Activated CD8-positive, alpha-beta memory T cell treated with anti-CD3 and anti-CD28 coated beads, Interleukin-2, amount 10 ng/mL, durations not matched to agents 7 days and 5 days (primary cell): ENCODE results near the gene ZNF48. TPM values are rescaled to one million over a fixed set of nuclear protein-coding genes. Genes with fewer than 3 reads are reported as not detected.
"Not testable (repeated sequence)": the region's sequence is repeated elsewhere in the genome, so short reads cannot be mapped to it uniquely, and the experiment has no call there.

Experiments
- ATAC-seq: fragments of 150-1000 bp; cut with Tn5 transposase; one replicate; pipeline ENCODE4 v1.10.0; 2021; ENCODE audit warnings: moderate library complexity
- CTCF ChIA-PET: fragments of 350-600 bp; sonication (Branson Sonifier 250); formaldehyde crosslinking; loops from one replicate; lab custom pipeline; 2021; ENCODE audit warnings: antibody characterized with exemption; lab: Charles Lee
- DNase-seq: peaks from one replicate; pipeline ENCODE4 v3.0.0-alpha.2; 2020
- H3K27ac Mint-ChIP-seq: one replicate; pipeline ENCODE4 v1.8.0; 2021; ENCODE audit warnings: mild to moderate bottlenecking, mixed read lengths
- H3K27me3 Mint-ChIP-seq: one replicate; pipeline ENCODE4 v1.8.0; 2021; ENCODE audit warnings: mixed read lengths
- H3K36me3 Mint-ChIP-seq: one replicate; pipeline ENCODE4 v1.8.0; 2021; ENCODE audit warnings: mild to moderate bottlenecking, mixed read lengths
- H3K4me1 Mint-ChIP-seq: one replicate; pipeline ENCODE4 v1.8.0; 2021; ENCODE audit warnings: mixed read lengths
- H3K4me3 Mint-ChIP-seq: one replicate; pipeline ENCODE4 v1.8.0; 2021; ENCODE audit warnings: mild to moderate bottlenecking, moderate library complexity, mixed read lengths
- H3K9me3 Mint-ChIP-seq: one replicate; pipeline ENCODE4 v1.8.0; 2022; ENCODE audit warnings: low read depth, mixed read lengths
- total RNA-seq, 2 experiments: library from RNA; stranded (reverse); gene quantifications; one replicate each; pipeline ENCODE4 v1.2.3, GENCODE V29; 2021

The ZNF48 gene
- total RNA-seq, 2 experiments from 2014 or later = 13.7 to 15.6 TPM

DNA sequence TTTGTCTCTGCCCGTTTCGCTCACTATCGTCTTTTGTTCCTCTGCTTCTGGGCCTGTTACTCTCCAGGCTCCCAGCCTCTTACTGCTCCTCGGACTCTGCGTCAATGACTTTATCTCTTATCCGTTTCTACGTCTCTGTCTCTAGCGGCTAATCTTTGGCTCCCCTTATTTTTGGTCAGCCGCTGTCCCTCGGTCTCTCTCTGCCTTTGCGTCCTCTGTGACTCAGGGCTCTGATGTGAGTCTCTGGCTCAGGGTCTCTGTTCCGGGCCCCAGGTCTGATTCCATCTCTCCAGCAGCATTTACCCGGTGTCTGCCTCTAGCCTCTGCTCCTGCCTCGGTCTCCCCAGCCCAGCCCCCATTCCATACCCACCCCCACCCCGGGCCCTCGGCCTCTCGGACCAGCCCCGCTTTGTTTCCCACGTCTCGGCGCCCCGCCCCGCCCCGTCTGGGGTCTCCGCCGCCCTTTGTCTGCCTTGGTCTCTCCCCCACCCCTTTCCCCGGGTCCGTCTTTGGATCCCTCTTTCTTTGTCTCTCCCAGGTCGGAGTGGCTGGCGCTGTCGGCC lies 547 bp upstream of the ZNF48 start:
- CTCF ChIA-PET = interaction anchor here (0.7 to 8.2 kb wide), 6 partner anchors 9 to 251 kb away, joined by 3 to 73 read pairs (median 8); partner anchors contain the start of genes SEPTIN1 and ZNF771
- no peaks in the 10 kb centered on the region for H3K27me3 Mint-ChIP-seq
- no peak for DNase-seq
- peak overlapping the region; percentile 77 for H3K4me3 Mint-ChIP-seq
- H3K9me3 Mint-ChIP-seq = no peaks in the 10 kb centered on the region
- ATAC-seq = no peak
- H3K4me1 Mint-ChIP-seq = peaks cover 39% of the 10 kb centered on the region
- H3K36me3 Mint-ChIP-seq = peaks cover 8% of the 10 kb centered on the region
- peak overlapping the region; percentile 70 for H3K27ac Mint-ChIP-seq

DNA sequence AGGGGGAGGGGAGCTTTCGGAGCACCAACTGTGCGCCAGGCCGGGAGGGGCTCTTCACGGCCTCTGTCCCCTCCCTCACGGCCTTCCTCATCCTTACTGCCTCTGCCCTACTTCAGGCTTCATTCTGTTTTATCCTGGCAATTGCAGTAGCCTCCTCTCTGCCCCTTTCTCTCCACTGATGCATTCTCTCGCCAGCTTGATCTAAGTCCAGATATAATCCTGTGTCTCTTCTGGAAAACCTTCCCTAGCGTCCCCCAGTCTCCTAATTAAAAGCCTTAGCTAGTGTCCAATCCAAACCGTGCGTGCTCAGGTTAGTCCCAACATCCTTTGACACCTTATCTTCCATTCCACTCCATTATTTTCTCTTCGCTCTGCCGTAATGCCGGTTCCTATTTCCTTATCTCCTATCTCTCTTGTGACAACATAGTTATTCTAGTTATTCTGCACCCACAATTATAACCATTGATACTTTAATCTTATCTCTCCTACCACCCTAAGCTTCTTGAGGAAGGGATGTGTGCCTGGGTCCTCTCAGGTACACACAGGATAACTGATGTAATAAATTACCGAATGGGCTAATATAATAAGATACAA lies 869 bp downstream of the ZNF48 start:
- Mint-ChIP-seq H3K27ac (peak overlapping the region; percentile 54), H3K9me3 (no peaks in the 10 kb centered on the region), H3K4me1 (peaks cover 48% of the 10 kb centered on the region), H3K4me3 (peak overlapping the region; percentile 79), H3K36me3 (peaks cover 8% of the 10 kb centered on the region), H3K27me3 (peaks cover 5% of the 10 kb centered on the region)
- CTCF ChIA-PET = interaction anchor here (1.3 to 8.2 kb wide), 5 partner anchors 10 to 233 kb away, joined by 3 to 73 read pairs (median 10); partner anchors contain the start of genes SEPTIN1 and ZNF771
- ATAC-seq (no peak), DNase-seq (no peak)

- H3K27me3 Mint-ChIP-seq, H3K9me3 Mint-ChIP-seq, DNase-seq, H3K36me3 Mint-ChIP-seq, ATAC-seq: not testable (repeated sequence)
- H3K4me1 Mint-ChIP-seq = peaks cover 50% of the 10 kb centered on the region
- peak overlapping the region; percentile 14 for H3K27ac Mint-ChIP-seq
- H3K4me3 Mint-ChIP-seq = peak overlapping the region; percentile 41
- CTCF ChIA-PET = interaction anchor here (1.3 to 8.2 kb wide), 4 partner anchors 12 to 232 kb away, joined by 3 to 73 read pairs (median 15); partner anchors contain the start of genes SEPTIN1 and ZNF771
These were observed 1.4 kb downstream of the ZNF48 start for GRCh38 chr16:30396627-30397026.

DNA sequence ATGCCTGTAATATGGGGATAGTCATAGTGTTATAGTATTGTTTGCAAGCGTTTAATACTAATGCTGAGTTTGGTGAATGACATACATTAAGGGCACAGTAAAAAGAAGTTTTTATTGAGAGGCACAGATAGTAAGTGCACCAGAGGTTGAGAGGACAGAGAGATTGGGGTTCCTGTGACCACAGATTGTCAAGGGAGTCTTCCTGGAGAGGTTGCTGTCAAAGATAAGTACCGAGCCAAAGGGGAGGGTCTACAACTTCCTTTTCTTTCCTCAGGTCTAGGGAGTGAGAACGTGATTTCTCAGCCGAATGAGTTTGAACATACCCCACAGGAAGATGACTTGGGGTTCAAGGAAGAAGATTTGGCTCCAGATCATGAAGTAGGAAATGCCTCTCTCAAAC lies 1.8 kb downstream of the ZNF48 start:
- peaks cover 10% of the 10 kb centered on the region for H3K27me3 Mint-ChIP-seq
- peaks cover 52% of the 10 kb centered on the region for H3K4me1 Mint-ChIP-seq
- DNase-seq = no peak
- no peaks in the 10 kb centered on the region for H3K9me3 Mint-ChIP-seq
- H3K36me3 Mint-ChIP-seq = peaks cover 8% of the 10 kb centered on the region
- peak overlapping the region; percentile 14 for H3K27ac Mint-ChIP-seq
- no peak for ATAC-seq
- H3K4me3 Mint-ChIP-seq = peak overlapping the region; percentile 41
- CTCF ChIA-PET = interaction anchor here (0.7 to 8.2 kb wide), 4 partner anchors 12 to 307 kb away, joined by 4 to 73 read pairs (median 14); partner anchors contain the start of genes SEPTIN1 and ZNF771

DNA sequence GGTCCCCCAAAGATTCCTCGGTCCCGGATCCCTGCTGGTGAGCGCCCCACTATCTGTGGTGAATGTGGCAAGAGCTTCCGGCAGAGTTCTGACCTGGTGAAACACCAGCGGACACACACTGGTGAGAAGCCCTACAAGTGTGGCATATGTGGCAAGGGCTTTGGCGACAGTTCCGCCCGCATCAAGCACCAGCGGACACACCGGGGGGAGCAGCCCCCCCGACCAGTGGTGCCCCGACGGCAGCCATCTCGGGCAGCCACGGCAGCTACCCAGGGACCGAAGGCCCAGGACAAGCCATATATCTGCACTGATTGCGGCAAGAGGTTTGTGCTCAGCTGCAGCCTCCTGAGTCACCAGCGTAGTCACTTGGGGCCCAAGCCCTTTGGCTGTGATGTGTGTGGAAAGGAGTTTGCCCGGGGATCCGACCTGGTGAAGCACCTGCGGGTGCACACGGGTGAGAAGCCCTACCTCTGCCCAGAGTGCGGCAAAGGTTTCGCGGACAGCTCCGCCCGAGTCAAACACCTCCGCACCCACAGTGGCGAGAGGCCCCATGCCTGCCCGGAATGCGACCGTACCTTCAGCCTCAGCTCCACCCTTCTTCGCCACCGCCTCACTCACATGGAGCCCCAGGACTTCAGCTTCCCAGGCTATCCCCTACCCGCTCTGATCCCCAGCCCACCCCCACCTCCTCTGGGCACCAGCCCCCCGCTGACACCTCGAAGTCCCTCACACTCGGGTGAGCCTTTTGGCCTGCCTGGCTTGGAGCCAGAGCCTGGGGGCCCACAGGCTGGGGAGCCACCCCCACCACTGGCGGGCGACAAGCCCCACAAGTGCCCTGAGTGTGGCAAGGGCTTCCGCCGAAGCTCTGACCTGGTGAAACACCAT lies 2.8 kb downstream of the ZNF48 start:
- no peak for ATAC-seq
- Mint-ChIP-seq H3K36me3 (peaks cover 8% of the 10 kb centered on the region), H3K27ac (no peak overlapping the region), H3K27me3 (peaks cover 14% of the 10 kb centered on the region), H3K4me1 (peaks cover 52% of the 10 kb centered on the region), H3K4me3 (no peak overlapping the region), H3K9me3 (no peaks in the 10 kb centered on the region)
- CTCF ChIA-PET = interaction anchor here (0.7 to 8.2 kb wide), 3 partner anchors 11 to 308 kb away, joined by 4 to 73 read pairs (median 7); partner anchors contain the start of genes SEPTIN1 and ZNF771
- no peak for DNase-seq

DNA sequence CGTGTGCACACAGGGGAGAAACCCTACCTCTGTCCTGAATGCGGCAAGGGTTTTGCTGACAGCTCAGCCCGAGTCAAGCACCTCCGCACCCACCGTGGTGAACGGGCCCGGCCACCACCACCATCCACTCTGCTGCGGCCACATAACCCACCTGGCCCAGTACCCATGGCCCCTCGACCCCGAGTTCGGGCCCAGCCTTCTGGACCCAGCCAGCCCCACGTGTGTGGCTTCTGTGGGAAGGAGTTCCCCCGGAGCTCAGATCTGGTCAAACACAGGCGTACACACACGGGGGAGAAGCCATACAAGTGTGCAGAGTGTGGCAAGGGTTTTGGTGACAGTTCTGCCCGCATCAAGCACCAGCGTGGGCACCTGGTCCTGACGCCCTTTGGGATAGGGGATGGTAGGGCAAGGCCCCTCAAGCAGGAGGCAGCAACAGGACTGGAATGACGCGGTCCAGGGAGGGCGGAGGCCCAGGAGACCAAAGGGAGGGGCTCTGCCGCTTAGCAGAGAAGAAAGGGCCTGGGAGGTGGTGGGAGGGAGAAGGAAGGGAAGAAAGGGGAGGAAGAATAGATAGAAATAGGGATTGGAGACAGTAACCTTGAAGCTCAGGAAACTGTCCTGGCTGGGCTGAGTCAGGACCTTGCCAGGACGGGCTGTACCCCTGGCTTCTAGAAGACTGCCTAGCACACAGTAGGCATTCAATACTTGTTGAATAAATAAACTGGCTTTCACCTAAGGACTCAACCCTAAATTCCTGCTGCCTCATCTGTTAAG lies 3.6 kb downstream of the ZNF48 start:
- CTCF ChIA-PET = interaction anchor here (0.7 to 8.2 kb wide), 6 partner anchors 9 to 30 kb away, joined by 3 to 73 read pairs (median 6); partner anchors contain the start of genes SEPTIN1 and ZNF771
- Mint-ChIP-seq H3K4me1 (peaks cover 52% of the 10 kb centered on the region), H3K27me3 (peaks cover 17% of the 10 kb centered on the region), H3K36me3 (peaks cover 8% of the 10 kb centered on the region), H3K9me3 (no peaks in the 10 kb centered on the region), H3K27ac (no peak overlapping the region), H3K4me3 (no peak overlapping the region)
- ATAC-seq = no peak
- no peak for DNase-seq

- peaks cover 8% of the 10 kb centered on the region for H3K36me3 Mint-ChIP-seq
- peak overlapping the region; percentile 72 for H3K27ac Mint-ChIP-seq
- peaks cover 20% of the 10 kb centered on the region for H3K27me3 Mint-ChIP-seq
- peak overlapping the region; percentile 79 for H3K4me3 Mint-ChIP-seq
- CTCF ChIA-PET = interaction anchor here (0.7 to 8.2 kb wide), 6 partner anchors 9 to 31 kb away, joined by 3 to 73 read pairs (median 6); partner anchors contain the start of gene ZNF771
- DNase-seq = no peak
- no peaks in the 10 kb centered on the region for H3K9me3 Mint-ChIP-seq
- peaks cover 49% of the 10 kb centered on the region for H3K4me1 Mint-ChIP-seq
- no peak for ATAC-seq
These were observed 4.4 kb downstream of the ZNF48 start for GRCh38 chr16:30399435-30400186.

- CTCF ChIA-PET = interaction anchor here (8.2 kb wide), 1 partner anchor 7 kb away, joined by 73 read pairs; the partner anchor contains the start of gene ZNF771
- H3K36me3 Mint-ChIP-seq = peaks cover 8% of the 10 kb centered on the region
- DNase-seq = no peak
- no peak for ATAC-seq
- peaks cover 45% of the 10 kb centered on the region for H3K4me1 Mint-ChIP-seq
- H3K27ac Mint-ChIP-seq = no peak overlapping the region
- peaks cover 20% of the 10 kb centered on the region for H3K27me3 Mint-ChIP-seq
- peak overlapping the region; percentile 0 for H3K4me3 Mint-ChIP-seq
- H3K9me3 Mint-ChIP-seq = no peaks in the 10 kb centered on the region
These were observed 6.7 kb downstream of the ZNF48 start for GRCh38 chr16:30401768-30402425.

- Mint-ChIP-seq H3K4me3 (peak overlapping the region; percentile 79), H3K27ac (peak overlapping the region; percentile 82), H3K9me3 (no peaks in the 10 kb centered on the region), H3K36me3 (peaks cover 2% of the 10 kb centered on the region), H3K27me3 (peaks cover 11% of the 10 kb centered on the region), H3K4me1 (peaks cover 27% of the 10 kb centered on the region)
- no peak for ATAC-seq
- CTCF ChIA-PET = interaction anchor here (1.1 to 8.1 kb wide), 16 partner anchors 9 to 341 kb away, joined by 3 to 73 read pairs (median 10); partner anchors contain the start of genes ALDOA, DCTPP1, SEPTIN1 and TBC1D10B
- DNase-seq = no peak
These were observed 11.5 kb downstream of the ZNF48 start for GRCh38 chr16:30406795-30407101.

DNA sequence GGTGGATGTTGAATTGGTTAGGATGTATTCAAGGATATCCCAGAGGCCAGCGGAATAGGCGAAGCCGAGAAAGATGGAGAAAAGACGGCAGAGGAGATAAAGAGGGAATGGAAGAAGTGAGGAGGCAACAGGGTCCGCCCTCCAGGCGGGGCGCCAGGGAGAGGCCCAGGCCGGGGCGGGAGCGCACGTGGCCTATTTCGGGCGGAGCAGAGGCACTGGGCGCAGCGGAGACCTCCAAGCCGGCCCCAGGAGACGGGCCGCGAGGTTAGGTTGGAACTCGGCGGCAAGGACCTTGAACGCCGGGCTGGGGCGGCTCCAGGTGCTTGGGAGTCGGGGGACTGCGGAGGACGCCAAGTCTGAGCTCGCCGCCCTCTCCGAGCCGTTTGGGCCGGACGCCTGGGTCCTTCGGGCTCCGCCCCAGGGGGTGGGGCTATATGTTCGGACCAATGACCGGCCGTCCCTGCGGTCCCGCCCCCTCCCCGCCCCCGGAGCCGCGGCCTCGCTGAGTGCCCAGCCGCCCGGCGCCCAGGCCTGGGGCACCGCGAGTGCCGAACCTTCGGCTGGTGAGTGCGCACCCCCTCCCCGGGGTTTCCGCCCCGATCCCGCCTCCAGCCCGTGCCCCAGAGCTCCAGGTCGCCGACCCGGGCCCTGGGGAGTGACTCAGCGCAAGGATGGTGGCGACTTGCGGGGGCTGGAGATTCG lies 12.0 kb downstream of the ZNF48 start, which contains the start of gene ZNF771:
Gene ZNF771, plus strand, starts transcription at position 505 of the 702 bp plus-strand sequence. CDS start 448 bp downstream, outside the sequence.
- H3K4me3 Mint-ChIP-seq = peak within 1 kb of the TSS; percentile 79
- CTCF ChIA-PET = interaction anchor here (1.0 to 8.1 kb wide), 20 partner anchors 9 to 342 kb away, joined by 3 to 73 read pairs (median 4); partner anchors contain the start of genes ALDOA, DCTPP1, SEPTIN1 and TBC1D10B
- ATAC-seq = peak; percentile 92
- peaks cover 6% of the 10 kb centered on the region for H3K36me3 Mint-ChIP-seq
- DNase-seq = peak; percentile 94
- peak within 1 kb of the TSS; percentile 82 for H3K27ac Mint-ChIP-seq
- H3K9me3 Mint-ChIP-seq = no peaks in the 10 kb centered on the region
- H3K4me1 Mint-ChIP-seq = peaks cover 31% of the 10 kb centered on the region
- H3K27me3 Mint-ChIP-seq = peaks cover 10% of the 10 kb centered on the region
